Bronchus fibroblast of lung (primary cell): ENCODE data around the gene DALRD3. TPM values are rescaled to one million over a fixed set of nuclear protein-coding genes. Genes with fewer than 3 reads are reported as not detected.

ENCODE experiments used
- total RNA-seq: library from RNA; depleted of rRNA; stranded (reverse); fragments of >200 nt; gene quantifications from 2 replicates; pipeline ENCODE4 v1.2.3, GENCODE V29; 2015

The DALRD3 gene
- 59.5 and 60.0 TPM in 2 replicates for total RNA-seq

GRCh38 chr3:49017971-49018706 lies at the start of gene DALRD3:
TSS of gene DALRD3 (minus strand) at chr3:49018580. CDS start at chr3:49018564, 16 bp downstream.

DNA sequence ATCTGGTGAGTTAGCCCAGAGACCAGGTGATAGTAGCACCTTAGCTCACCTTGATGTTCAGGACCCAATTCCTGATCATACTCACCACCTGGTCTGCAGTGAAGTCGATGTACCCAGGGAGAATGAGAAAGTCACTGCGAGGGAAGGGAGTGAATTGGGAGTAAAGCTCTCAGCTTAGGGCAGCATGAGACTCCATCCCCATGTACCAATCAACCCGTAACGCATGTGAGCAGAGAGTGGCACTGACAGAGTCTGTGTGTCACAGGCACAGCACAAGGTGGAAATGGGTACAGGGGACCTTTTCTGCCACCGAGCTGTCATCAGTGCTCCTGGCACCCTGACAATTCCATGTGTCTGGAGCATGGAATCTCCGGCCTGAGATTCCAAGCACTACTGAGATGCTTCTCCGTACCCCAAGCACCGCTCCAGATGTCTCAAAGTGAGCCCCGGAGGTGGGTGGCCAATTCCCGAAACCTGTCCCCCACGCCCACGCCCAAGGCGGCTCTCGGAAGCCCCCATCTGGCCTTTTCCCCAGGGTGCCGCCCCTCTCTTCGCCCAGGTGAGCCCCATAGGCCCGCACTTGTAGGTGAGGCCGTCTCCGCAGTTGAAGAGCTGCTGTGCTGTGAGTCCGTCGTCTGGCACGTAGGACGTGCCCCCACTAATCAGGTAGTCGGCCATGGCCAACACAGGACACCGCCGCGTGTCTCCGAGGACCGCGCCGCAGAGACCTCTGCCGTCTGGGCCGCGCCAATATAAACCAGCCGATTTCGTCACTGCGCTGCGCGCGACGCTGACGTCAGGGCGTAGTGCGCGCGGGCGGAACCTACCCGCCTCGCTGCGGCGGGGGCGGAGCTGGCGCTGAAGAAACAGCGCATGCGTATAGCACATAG lies 10.5 kb upstream of the DALRD3 start, which contains the start of gene IMPDH2:
Gene IMPDH2, minus strand, starts transcription at position 726 of the 890 bp plus-strand sequence. Its CDS starts 48 bp downstream, at position 678.

GRCh38 chr3:49021813-49022687 lies 3.7 kb upstream of the DALRD3 start, which contains the start of gene NDUFAF3:
TSS of gene NDUFAF3 (plus strand) at chr3:49022121. CDS start at chr3:49022145, 24 bp downstream.

GRCh38 chr3:49007068-49007770 lies 11.2 kb downstream of the DALRD3 start, which contains the start of gene WDR6:
TSS of gene WDR6 (plus strand) at chr3:49007391. CDS start at chr3:49007432, 41 bp downstream.

GRCh38 chr3:48989796-48990635 lies 28.4 kb downstream of the DALRD3 start, which contains the start of gene P4HTM:
TSS of gene P4HTM (plus strand) at chr3:48990241. CDS start at chr3:48990257, 16 bp downstream.

Other genes with a start within 250 kb of the DALRD3 start
- 18.7 and 20.1 TPM in 2 replicates for gene PRKAR2A, start 170.7 kb downstream of the DALRD3 start, total RNA-seq
- gene SLC25A20, start 119.7 kb downstream of the DALRD3 start, total RNA-seq = 9.2 and 9.8 TPM in 2 replicates
- 55.2 and 64.1 TPM in 2 replicates for gene ARIH2, start 99.7 kb downstream of the DALRD3 start, total RNA-seq
- 20.5 and 22.4 TPM in 2 replicates for gene P4HTM, start 28.3 kb downstream of the DALRD3 start, total RNA-seq
- 79.7 and 80.7 TPM in 2 replicates for gene WDR6, start 11.2 kb downstream of the DALRD3 start, total RNA-seq
- gene NDUFAF3, start 3.5 kb upstream of the DALRD3 start, total RNA-seq = 206 and 207 TPM in 2 replicates
- 314 and 337 TPM in 2 replicates for gene IMPDH2, start 10.8 kb upstream of the DALRD3 start, total RNA-seq
- gene QRICH1, start 75.5 kb upstream of the DALRD3 start, total RNA-seq = 53.5 and 72.1 TPM in 2 replicates
- 364 and 369 TPM in 2 replicates for gene QARS1, start 86.2 kb upstream of the DALRD3 start, total RNA-seq
- 41.2 and 43.2 TPM in 2 replicates for gene USP19, start 102.2 kb upstream of the DALRD3 start, total RNA-seq
- gene LAMB2, start 114.5 kb upstream of the DALRD3 start, total RNA-seq = 215 and 282 TPM in 2 replicates
- 32.3 and 37.7 TPM in 2 replicates for gene CCDC71, start 147.8 kb upstream of the DALRD3 start, total RNA-seq
- 13.4 and 14.1 TPM in 2 replicates for gene KLHDC8B, start 153.0 kb upstream of the DALRD3 start, total RNA-seq